RWPE1 (cell line): ENCODE measurements around the gene GLS.
"Not testable (repeated sequence)": the region's sequence is repeated elsewhere in the genome, so short reads cannot be mapped to it uniquely, and the experiment has no call there.

Experiments used
- CTCF ChIA-PET: fragments of 350-600 bp; sonication (Branson Sonifier 250); formaldehyde crosslinking; extraction: SDS; loops from one replicate; lab custom pipeline; 2021; lab: Yijun Ruan, JAX
- POLR2A ChIA-PET: fragments of 400-600 bp; formaldehyde crosslinking; extraction: SDS; loops from one replicate; lab custom pipeline; 2020; ENCODE audit warnings: antibody characterized with exemption; ENCODE audit not compliant: low non-redundant PET; lab: Yijun Ruan, JAX
- DNase-seq: peaks from one replicate; pipeline ENCODE4 v3.0.0; 2012; ENCODE audit warnings: low spot score
- H3K27ac ChIP-seq: fragments of 450-650 bp; 2 replicates; pipeline ENCODE4 v1.5.1; 2017
- CTCF ChIP-seq: fragments of 450-650 bp; conservative IDR thresholded peaks from 2 replicates; pipeline ENCODE4 v1.5.1; 2017; ENCODE audit warnings: low read depth, mild to moderate bottlenecking

The GLS gene

GRCh38 chr2:190947141-190947540 lies 66.5 kb downstream of the GLS start:
- no peak overlapping the region for H3K27ac ChIP-seq
- TF ChIP-seq CTCF = no peak
- CTCF ChIA-PET = interaction anchor here (0.7 kb wide), 1 partner anchor 16 kb away, joined by 3 read pairs; no protein-coding TSS in a partner anchor
- DNase-seq = no peak
- POLR2A ChIA-PET = no interaction called here

GRCh38 chr2:190947711-190948251 lies 67.2 kb downstream of the GLS start:
- CTCF ChIA-PET = no interaction called here
- POLR2A ChIA-PET = no interaction called here
- DNase-seq = peak; percentile 21
- TF ChIP-seq CTCF = no peak
- H3K27ac ChIP-seq = no peak overlapping the region

GRCh38 chr2:190948671-190949070 lies 68.0 kb downstream of the GLS start:
- TF ChIP-seq CTCF = no peak
- ChIA-PET CTCF (no interaction called here), POLR2A (no interaction called here)
- no peak overlapping the region for H3K27ac ChIP-seq
- no peak for DNase-seq

GRCh38 chr2:190950566-190950991 lies 70.0 kb downstream of the GLS start:
- ChIA-PET POLR2A (no interaction called here), CTCF (interaction anchor here (0.6 kb wide), 1 partner anchor 13 kb away, joined by 4 read pairs; no protein-coding TSS in a partner anchor)
- no peak for DNase-seq
- no peak overlapping the region for H3K27ac ChIP-seq
- no peak for TF ChIP-seq CTCF

- no peak for TF ChIP-seq CTCF
- POLR2A ChIA-PET = no interaction called here
- no peak for DNase-seq
- CTCF ChIA-PET = no interaction called here
- H3K27ac ChIP-seq = no peak overlapping the region
Measured at GRCh38 chr2:190953257-190953656, 72.6 kb downstream of the GLS start.

- no peak for DNase-seq
- ChIA-PET POLR2A (no interaction called here), CTCF (interaction anchor here (0.5 kb wide), 1 partner anchor 12 kb away, joined by 3 read pairs; no protein-coding TSS in a partner anchor)
- H3K27ac ChIP-seq = no peak overlapping the region
- no peak for TF ChIP-seq CTCF
Measured at GRCh38 chr2:190959911-190960788, 79.5 kb downstream of the GLS start.

- CTCF ChIA-PET = interaction anchor here (0.6 to 0.7 kb wide), 2 partner anchors 9 to 43 kb away, joined by 3 to 4 read pairs; no protein-coding TSS in a partner anchor
- POLR2A ChIA-PET, DNase-seq, H3K27ac ChIP-seq: not testable (repeated sequence)
Measured at GRCh38 chr2:190961117-190961516, 80.5 kb downstream of the GLS start.
